GM19452 (cell line): ENCODE results near the gene ASPDH.

Experiments
- ATAC-seq: cut with Tn5 transposase; IDR thresholded peaks from one replicate; pipeline ENCODE4 v1.9.1; 2021; ENCODE audit not compliant: unreplicated experiment

Gene ASPDH

GRCh38 chr19:50498219-50499056 is 15.3 kb downstream of the ASPDH start:
- ATAC-seq = no peak

GRCh38 chr19:50497022-50497405 is 16.7 kb downstream of the ASPDH start:
- no peak for ATAC-seq

- no peak for ATAC-seq
Observed at GRCh38 chr19:50496189-50497021, 17.3 kb downstream of the ASPDH start.

- ATAC-seq = no peak
Observed at GRCh38 chr19:50495020-50495531, 18.6 kb downstream of the ASPDH start.

GRCh38 chr19:50494186-50495019 is 19.3 kb downstream of the ASPDH start:
- ATAC-seq = no peak

GRCh38 chr19:50493171-50493570 is 20.5 kb downstream of the ASPDH start:
- ATAC-seq = no peak

- ATAC-seq = no peak
Observed at GRCh38 chr19:50492303-50493052, 21.2 kb downstream of the ASPDH start.

GRCh38 chr19:50490991-50491472 is 22.7 kb downstream of the ASPDH start:
- no peak for ATAC-seq

GRCh38 chr19:50490411-50490811 is 23.3 kb downstream of the ASPDH start:
- ATAC-seq = no peak

GRCh38 chr19:50489461-50490011 is 24.2 kb downstream of the ASPDH start:
- ATAC-seq = no peak

- no peak for ATAC-seq
Observed at GRCh38 chr19:50488389-50489194, 25.1 kb downstream of the ASPDH start.

- ATAC-seq = no peak
Observed at GRCh38 chr19:50486823-50487515, 26.7 kb downstream of the ASPDH start.

- no peak for ATAC-seq
Observed at GRCh38 chr19:50485284-50485955, 28.3 kb downstream of the ASPDH start.

GRCh38 chr19:50482916-50483315 is 30.8 kb downstream of the ASPDH start:
- no peak for ATAC-seq

GRCh38 chr19:50482271-50482855 is 31.4 kb downstream of the ASPDH start:
- ATAC-seq = no peak

- no peak for ATAC-seq
Observed at GRCh38 chr19:50481351-50482149, 32.2 kb downstream of the ASPDH start.
